Measurements from ENCODE around the gene WLS.

DNA sequence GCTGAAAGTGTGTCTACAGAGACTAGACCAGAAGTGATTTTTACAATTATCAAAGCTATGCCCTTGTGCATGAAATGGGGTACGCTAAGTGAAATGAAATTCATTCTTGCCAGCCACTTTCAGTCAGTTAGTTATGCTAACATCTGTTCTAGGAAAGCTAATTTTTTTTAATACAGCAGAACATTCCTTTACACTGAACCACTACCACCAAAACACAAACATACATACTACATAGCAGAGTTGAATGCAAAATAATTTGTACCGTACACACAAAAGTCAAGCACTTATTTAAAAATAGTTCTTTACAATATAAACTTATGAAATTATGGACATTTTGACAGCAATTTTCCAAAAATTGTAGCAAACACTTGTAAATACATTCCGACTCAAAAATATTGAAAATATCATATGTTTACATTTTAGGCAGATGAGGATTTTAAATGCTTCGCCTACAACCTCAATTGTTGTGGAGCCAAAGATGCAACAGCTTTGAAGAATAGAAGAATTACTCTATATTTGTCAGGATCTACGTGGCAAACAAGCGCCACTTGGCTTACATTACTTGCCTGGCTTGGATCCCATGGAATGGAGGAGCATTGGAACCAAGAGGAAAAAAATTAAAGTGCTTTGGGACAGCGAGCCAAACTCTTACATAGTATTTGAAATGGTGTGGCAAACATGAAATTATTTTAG, 30.6 kb downstream of the WLS start:
- TF ChIP-seq CTCF (conservative IDR thresholded peaks at IDR 0.05; ENCODE audit: low read depth in 2 of 2) (no peak), POLR2AphosphoS5 (IDR thresholded peaks at IDR 0.05; ENCODE audit: low read depth) (no peak), JUNB (IDR thresholded peaks at IDR 0.05; ENCODE audit: unreplicated experiment) (no peak), EZH2 (IDR thresholded peaks at IDR 0.05; ENCODE audit: low read depth, unreplicated experiment) (no peak), EZH2phosphoT487 (IDR thresholded peaks at IDR 0.05; ENCODE audit: unreplicated experiment) (no peak)
